GM21528 (cell line): ENCODE data around the gene AHDC1.

Experiments used
- ATAC-seq: cut with Tn5 transposase; IDR thresholded peaks from one replicate; pipeline ENCODE4 v1.9.1; 2021; ENCODE audit warnings: mild to moderate bottlenecking, moderate library complexity; ENCODE audit not compliant: unreplicated experiment, low FRiP score

AHDC1 gene

DNA sequence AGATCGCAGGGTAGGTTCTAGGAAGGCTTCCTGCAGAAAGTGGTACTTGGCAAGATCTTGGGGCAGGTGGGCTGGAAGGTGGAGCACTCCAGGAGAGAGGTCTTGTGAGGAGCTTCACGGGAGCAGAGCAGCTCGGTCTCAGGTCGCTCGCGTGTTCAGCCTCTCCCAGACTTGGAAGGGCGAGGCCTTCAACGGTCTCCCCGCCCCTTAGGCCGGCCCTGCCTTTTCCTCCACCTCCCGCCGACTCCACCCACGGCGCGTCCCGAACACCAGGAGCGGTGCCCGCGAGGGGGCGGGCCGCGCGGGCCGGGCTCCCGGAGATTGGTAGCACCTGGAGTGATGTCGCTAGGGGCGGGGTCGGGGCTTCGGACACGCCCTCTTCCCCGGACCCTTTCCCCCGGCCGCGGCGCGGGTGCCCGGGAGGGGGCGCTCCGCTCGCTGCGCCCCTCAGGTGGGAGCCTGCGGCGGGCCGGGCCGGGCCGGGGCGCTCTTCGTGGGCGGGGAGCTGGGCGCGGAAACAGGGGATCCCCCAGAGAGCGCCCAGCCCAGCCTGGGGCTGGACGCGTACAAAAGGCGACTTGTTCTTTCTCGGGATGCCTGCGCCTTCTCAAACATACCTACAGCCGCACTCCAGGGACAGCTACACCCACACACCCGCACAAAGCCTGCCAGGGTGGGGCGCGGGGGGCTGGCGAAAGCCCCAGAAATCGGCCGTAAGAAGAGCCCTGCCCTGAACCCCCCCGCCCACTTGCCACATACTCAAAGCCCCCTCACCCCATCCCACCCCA lies 35.5 kb downstream of the AHDC1 start:
- peak; percentile 77 for ATAC-seq

DNA sequence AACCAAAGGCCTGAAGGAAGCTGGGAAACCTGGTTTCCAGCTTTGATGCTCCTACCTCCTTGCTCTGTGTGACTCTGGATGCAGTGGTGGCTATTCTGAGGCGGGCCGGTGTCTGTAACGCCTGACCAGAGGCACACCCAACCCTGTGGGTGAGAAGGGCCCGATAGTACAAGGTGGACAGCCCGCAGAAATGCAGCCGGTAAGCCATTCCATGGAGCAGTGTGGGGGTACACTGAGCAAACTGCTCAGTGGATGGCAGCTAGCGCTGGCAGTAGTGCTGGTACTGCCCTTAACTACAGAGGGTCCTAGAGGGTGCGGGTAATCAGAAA lies 36.0 kb downstream of the AHDC1 start:
- ATAC-seq = no peak

DNA sequence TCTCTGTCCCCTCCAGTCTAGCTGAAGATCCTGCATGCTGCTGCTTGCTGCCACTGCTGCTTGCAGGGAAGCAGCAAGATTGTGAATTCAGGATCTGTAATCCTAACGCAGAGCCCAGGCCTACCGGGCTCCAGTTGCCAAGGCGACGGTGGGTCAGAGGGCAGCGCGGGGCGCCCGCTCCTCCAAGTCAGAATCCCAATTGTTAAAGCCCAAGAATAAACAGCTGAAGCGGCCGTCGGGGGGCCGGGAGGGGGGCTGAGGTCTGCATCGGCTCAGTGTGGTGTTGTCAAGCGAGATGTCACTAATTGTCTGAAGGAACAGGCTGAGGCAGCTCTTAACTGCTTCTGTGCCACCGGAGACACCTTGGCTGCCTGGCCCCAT lies 36.8 kb downstream of the AHDC1 start:
- ATAC-seq = no peak

DNA sequence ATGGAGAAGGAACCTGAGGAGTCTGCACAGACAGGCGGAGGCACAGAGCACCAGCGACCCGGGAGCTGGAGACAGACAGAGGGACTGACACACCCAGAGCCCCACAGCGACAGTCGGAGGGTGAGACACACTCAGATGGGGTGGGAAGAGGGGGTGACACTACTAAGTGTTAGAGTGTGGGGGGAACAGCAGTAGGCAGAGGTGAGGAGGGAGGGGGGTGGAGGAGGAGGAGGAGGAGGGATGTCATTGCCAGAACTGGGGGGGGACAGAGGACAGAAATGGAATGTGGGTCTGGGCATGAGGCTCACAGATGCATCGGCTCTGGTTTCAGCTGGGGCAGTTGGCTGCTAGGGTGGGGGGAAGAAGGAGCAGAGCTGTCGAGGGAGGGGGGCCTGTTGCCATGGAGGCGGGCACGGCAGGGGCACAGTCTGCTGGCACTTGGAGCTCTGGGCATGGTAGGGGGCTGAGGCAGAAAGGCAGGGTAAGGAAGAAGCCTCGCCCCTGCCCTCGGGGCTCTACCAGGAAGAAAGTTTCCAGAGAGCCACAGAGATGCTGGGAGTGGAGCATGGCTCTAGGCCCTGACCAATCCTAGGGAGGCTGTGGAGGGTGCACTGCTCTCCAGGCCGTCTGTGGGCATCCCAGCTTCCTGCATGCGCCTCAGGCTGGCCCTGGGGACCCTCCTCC lies 37.3 kb downstream of the AHDC1 start:
- ATAC-seq = no peak

DNA sequence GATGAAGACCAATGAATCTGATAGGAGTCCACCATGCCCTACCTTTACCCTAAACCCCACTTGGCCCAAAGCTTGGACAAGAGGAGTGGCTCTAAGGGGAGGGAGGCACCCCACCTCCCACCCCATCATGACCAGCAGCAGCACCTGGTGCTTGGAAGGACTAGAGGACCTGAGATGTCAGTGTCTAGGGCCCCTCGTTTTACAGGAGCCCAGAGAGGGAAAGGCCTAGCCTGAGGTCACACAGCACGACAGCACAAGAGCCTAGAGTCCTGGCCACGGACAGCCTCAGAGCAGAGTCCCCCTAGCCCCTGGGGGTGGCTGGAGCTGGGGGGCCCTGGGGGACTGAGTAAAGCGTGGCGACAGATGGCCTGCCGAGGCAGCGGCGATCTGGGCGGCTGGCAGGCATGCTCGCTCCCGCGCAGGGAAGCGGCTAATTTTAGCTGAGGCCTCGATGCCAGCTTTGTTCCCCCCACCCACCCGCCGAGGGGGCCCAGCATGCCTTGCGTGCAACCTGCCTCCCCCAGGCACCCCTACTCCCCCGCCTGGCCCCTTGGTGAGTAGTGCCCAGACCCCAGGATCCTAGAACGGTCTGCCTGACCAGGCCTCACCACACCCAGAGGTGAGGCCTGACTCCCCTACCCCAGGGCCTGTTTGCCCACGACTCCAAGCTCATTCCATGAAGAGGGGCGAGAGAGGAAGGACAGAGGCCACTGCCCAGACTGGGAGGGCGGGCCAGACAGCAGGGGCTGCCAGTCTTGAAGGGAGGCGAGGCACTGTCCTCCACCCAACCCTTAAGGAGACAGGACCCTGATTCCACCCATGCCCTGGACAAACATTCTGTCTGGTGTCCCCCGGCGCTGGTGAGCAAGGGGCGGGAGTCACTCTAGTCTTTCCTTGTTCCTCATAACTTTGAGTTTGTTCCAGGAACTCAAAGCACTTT lies 39.0 kb downstream of the AHDC1 start:
- ATAC-seq = no peak

DNA sequence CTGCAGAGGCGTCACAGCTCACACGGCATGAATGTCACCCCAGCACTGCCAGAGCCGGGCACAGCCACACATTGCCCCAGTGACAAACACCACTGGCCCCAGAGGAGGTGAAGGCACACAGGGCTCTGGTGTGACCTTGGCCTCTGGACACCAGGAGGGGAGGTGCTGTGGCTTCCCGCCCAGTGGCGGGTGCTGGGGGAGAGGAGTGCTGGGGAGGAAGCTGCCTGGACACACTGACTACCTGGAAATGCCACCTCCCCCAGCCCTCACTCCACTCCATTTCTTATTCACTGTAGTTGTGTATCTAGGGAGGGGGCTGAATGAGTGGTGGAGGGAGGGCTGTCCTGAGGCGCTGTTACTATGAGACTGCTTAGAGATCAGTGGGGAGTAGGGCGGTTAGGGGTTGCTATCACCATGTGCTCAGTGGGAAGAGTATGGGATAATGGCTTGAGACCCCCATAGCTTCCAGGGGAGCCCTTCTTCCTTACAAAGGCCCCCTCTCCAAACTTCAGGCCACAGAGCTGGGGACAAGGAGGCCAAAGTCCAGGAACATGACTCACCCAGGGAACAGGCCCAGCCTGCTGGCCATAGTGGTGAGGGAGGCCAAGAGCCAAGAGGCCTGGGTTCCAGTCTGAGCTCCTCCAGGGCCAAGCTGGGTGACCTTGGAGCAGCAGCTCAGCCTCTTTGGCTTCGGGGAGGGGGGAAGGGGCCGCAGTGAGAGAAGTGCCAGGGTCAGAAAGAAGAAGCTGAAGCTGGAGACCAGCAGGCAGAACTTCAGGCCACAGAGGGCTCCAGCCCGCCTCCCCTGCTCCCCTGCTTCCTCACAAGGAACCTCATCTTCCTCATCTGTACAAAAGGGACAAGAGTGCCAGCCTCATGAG lies 40.1 kb downstream of the AHDC1 start:
- no peak for ATAC-seq

DNA sequence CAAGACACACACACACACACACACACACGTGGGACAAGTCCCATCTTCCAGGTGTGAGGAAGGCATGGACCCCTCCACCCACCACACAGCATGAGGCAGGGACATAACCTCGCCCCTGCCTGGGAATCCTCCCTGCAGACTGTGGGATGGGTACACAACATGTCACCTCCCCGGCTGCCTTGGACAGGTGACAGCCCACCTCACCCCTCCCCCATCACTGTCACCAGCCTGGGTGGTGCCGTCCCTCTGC lies 40.7 kb downstream of the AHDC1 start:
- no peak for ATAC-seq

DNA sequence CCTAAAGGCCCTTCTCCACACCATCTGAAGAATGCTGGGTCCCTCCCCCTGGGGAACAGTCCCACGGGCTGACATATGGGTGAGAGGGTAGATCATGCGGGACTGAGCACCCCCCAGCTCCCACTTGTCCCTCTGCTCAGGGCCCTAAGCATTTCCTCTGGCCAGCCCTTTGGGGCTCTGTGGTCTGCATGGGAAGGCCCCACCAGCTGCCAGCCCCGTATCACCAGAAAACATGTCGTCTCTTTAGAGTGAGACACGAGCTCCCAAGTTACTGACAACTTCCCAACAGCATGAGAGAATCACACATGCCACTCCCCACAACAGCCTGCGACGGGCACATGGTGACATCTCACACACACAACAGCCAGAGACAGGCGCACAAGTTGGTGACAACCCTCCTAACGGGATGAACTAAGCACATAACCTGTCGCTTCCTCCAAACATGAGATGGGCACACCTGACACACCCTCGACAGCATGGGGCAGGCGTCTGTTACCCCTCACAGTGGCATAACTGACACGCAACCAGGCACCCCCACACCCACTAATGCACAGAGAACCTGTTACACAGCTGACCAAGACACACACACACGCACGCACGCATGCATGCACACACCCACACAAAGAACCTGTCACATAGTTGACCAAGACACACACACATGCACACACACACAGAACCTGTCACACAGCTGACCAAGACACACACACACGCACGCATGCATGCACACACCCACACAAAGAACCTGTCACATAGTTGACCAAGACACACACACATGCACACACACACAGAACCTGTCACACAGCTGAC lies 41.2 kb downstream of the AHDC1 start:
- no peak for ATAC-seq

DNA sequence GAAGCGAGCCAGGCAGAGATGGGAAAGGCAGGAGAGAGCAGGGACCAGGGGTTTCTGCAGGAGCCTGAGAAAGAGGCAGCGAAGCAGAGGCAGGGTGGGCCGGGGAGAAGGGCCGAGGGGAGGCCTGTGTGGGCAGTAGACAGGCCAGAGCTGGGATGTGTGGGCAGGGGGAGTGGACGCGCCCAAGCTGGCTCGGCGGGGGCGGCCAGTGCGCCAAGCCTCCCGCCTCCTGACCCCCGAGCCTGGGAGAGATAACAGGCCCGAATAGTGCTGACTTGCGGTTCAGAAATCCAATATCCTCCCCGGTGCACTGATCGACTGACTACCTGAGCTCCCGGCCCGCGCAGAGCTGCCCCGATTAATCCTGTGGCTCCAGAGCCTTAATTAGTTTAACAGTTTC lies 41.9 kb downstream of the AHDC1 start:
- ATAC-seq = no peak

DNA sequence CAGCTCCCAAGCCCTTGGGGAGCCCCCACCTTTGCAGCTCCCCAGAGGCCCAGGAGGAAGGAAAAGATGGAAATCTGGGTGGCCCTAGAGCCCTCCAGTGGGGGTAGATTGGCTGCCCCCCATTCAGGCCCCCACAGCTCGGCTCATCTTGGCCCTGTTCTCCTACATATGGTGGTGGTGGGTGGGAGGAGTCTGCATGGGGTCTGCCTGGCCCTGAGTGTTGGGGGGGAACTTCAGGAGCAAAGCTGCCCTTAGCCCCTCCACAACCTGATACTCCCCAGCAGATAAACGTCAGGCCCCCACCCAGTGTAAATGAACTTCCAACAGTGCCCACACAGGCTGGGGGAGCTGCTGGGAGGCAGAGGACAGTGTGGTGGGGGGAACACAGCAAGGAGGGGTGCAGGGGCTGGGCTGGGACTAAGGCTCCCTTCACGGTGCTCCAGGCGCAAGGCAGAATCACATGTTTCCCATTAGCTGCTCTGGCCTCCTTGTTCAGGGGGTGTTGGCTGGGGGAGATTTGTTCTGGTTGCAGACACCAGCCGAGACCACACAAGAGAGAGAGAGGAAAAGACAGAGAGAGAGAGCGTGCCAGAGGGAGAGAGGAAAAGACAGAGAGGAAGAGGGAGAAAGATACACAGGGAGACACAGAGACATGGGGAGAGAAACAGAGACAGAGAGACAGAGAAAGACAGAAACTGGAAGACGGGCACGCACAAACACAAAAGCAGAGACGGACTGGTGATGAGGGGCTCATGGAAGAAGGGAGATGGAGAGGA lies 42.6 kb downstream of the AHDC1 start:
- no peak for ATAC-seq

DNA sequence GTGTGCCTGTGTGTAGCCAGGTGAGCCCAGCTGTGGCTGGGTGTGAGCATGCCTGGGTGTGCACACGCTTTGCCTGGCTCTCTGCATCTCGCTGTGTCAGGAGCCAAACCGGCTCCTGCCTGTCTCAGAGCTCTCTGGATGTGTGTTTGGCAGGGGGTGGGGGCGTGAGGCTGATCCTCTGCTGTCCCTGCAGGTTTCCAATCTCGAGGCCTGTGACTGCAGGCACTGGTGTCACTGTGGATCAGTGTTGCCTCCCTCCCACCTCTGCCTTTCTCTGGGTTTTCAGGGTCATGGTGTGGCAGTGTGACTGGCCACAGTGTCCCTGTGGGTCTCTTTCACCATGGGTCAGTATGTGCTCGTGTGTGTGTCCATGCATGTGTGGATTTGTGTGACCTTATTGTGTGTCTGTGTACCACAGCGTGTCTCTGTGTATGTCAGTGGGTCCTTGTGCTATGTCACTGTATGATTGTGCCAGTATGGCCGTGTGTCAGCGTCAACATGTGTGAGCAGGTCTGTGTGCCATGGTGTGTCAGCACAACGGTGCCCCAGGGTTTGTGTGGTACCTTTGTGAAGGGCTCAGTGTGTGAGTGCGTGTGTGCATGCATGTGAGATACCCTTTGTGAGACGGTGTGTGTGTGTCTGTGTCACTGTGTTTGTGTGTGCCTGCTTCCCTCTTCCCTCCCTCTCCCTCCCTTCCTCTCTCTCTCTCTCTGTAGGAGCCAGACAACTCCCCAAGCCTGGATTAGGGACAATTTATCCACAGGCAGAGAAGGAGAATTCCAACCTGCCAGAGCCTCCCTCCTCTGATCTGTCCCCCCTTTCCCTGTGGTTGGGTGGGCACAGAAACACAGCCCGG lies 43.4 kb downstream of the AHDC1 start:
- no peak for ATAC-seq

DNA sequence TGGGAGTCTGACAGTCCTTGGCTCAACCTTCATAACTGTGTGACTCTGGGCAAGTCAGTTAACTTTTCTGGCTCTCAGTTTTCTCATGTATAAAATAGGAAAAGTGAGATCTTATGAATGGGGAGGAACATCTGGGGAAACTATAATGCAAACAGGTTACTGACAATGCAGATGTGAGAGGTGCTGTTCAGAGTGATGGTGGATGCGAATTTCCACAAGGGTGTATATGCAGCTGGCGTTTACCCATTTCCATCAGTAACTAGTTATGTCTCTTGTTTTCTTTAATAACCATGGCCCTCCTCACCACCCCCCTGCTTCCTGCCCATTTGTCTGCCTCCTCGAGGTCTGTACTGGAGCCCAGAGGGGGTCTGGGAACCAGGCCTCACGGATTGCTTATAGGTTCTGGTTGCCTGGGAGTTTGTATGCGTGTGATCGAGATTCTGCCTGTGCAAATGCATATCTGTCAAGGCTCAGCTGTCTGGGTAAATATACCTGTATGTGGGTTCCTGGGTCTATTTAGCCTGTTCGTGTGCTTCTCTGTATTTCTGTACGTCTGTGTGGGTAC lies 44.4 kb downstream of the AHDC1 start:
- no peak for ATAC-seq

DNA sequence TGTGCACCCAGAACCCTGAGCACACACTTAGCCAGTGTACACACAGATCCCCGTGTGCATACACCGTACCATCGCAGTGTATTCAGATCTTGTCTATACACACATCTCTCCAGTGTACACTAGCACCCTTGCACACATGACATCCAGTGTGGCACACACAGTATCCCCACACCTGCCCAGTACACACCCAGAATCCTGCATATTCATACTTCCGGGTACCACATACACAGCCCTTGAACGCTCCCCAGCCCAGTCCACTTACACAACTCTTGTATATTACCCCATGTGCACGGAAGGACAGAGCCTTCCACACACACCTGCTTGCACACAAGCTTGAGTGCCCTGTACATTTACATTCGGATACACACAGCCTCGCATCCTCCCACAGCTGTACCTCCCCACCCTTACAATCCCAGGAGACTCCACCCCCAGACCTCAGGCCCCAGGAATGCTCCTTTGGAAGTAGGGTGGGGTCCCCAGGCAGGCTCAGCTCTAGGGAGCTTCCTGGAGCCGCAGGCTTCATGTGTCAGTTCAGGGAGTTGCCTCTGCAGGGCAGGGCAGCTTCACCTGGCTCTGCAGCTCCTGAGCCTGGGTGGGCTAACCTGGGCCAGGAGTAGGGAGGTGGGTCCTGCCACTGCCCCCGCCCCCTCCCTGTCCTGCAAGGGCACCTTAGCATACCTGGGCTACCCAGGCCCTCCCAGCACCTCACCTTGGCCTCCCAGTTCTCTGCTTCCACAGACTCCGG lies 46.2 kb downstream of the AHDC1 start:
- no peak for ATAC-seq

DNA sequence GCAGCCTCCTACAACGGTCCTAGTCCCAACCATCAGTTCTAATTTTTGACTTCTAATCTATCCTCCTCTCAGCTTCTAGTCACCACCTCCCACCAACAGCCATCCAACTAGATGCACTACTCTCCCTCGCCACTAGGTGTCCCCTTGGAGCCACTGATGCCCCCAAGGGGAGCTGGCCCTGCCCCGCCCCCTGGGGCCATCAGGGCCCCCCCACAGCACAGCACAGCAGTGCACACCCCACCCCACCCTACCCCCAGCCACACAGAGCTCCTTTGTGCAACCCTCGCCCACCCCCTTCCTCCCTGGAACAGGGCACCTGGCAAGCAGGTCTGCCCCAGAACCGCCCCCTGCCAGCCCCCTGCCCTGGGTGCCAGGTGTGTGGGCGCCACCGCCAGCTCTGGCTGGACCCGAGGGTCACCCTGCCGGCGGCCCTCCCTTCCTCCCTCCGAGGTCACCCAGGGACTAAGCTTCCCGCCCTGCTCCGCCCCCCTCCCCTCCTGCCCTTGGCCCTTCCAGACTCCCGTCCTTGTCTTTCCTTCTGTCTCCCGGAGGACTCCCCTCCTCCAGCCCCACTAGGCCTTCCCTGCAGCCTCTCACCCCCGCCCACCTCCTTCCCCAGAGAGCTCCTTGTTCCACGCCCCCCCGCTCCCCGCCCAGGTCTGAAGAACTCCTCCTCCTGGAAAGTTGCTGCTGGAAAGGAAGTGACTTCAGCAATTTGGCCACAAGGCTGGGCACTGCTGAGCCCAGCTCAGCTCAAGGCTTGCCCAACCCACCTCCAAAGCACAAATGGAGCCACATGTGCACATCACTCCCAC lies 47.0 kb downstream of the AHDC1 start:
- ATAC-seq = no peak

DNA sequence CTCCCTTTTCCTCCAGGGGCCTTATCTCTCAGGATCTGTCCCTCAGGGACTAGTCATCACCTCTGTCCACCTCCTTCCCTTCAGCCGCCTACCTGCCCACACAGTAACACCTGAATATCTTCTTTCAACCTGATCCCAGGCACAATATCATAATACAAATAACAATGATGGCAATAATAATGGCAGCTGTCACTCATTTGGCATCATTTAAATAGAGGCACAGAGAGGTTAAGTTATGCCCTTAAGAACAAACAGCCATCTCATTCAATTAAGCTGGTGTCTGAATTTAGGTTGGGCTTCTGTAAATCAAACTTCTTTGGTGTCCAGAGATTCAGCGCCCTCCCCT lies 47.5 kb downstream of the AHDC1 start:
- no peak for ATAC-seq

DNA sequence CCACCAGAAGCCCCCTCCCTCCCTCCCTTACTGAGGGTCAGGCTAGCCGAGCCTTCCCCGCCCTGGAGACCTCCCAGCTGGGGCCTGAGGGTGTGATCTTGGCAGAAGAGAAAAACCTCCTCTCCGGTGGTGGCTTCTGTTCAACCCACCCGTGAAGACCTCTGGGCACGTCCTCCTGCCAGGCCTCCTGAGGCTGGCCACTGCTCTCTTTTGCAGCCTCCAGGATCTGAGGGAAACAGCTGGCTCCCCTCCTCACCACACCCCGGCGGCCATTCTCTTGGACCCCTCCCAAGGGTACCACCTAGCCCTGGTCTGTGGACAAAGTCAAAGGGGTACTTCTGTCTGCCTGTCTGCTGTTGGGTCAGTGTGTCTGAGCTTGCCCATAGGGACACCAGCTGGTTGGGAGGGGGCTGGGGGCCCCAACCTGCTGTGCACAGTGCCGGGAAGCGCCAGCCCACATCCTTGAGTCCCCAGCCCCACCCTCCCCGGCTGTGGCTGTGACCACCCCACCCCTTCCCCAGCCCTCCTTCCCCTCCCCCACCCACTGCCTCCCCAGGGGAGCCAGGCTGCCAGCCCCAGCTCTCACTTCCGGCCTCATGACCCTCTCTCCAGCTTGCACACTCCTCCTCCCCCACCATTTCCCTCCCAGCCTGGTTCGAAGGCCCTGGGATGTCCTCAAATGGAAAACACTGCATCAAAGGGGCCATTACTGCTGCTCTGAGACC lies 48.1 kb downstream of the AHDC1 start:
- ATAC-seq = no peak
